GM19438 (cell line): ENCODE measurements around the gene CREBL2.
"Not testable (repeated sequence)": the region's sequence is repeated elsewhere in the genome, so short reads cannot be mapped to it uniquely, and the experiment has no call there.

Source experiments
- ATAC-seq: cut with Tn5 transposase; IDR thresholded peaks from one replicate; pipeline ENCODE4 v1.9.1; 2021; ENCODE audit warnings: low read depth; ENCODE audit not compliant: unreplicated experiment

The CREBL2 gene

DNA sequence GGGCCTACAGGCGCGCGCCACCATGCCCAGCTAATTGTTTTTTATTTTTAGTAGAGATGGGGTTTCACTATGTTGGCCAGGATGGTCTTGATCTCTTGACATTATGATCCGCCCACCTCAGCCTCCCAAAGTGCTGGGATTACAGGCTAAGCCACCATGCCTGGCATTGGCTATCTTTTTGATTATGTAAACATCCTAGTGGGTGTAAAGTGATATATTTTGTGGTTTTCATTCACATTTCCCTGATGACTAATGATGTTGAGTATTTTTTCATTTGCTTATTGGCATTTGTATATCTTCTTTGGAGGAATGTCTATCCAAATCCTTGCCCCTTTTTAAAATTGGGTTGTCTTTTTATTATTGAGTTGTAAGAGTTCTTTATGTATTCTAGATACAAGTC, 16.3 kb downstream of the CREBL2 start:
- ATAC-seq, result no peak

DNA sequence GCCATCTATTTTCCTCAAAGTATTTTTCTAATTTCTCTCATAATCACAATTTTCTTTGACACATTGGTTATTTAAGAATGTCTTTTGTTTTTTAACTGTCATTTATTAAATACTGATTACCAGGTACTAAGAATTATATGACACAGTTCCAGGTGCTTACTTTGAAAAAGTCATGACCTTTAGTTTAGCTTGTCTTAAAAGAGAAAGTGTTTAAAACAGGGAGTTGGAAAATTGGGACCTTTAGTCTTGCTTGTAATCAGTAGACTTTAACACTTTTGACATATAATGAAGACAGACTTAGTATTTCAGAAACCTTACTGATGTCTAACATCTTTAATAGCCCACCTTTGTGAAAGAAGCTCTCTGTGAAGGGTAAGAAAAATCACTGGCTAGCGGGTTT, 19.2 kb downstream of the CREBL2 start:
- ATAC-seq, result no peak

DNA sequence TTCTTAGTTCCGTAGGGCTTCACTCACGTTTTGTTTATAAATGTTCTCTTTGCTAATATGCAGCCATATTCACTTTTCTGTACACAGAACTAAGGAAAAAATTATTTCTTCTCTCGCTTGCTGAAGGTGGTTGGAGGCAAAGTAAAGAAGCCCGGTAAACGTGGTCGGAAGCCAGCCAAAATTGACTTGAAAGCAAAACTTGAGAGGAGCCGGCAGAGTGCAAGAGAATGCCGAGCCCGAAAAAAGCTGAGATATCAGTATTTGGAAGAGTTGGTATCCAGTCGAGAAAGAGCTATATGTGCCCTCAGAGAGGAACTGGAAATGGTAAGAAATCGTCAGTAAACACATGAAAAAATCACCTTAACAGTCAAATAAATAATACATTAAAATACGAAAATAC, 24.0 kb downstream of the CREBL2 start:
- ATAC-seq, result no peak

DNA sequence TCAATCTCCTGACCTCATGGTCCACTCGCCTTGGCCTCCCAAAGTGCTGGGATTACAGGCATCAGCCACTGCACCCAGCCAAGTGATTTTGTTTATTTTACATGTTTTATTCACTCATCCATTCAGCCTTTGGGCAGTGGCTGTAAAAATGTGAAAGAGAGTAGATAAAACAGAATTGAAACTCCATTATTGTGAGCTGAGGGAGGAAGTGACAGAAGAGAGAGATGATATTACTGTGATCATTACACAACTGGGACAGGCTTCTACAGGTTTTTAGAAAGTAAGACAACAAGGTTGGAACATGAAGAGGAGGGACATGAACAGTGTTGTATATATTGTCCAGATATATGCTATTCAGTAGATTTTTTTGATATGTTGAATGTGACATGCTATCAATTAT, 25.0 kb downstream of the CREBL2 start:
- no peak for ATAC-seq

DNA sequence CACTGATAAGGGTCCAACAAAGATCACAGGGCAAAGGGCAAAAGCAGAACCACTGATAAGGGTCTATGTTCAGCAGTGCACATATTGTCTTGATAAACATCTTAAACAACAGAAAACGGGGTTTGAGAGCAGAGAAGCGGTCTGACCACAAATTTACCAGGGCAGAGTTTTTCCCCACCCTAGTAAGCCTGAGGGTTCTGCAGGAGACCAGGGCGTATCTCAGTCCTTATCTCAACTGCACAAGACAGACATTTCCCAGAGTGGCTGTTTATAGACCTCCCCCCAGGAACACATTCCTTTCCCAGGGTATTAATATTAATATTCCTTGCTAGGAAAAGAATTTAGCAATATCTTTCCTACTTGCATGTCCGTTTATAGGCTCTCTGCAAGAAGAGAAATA, 28.3 kb downstream of the CREBL2 start:
- ATAC-seq, result not testable (repeated sequence)

DNA sequence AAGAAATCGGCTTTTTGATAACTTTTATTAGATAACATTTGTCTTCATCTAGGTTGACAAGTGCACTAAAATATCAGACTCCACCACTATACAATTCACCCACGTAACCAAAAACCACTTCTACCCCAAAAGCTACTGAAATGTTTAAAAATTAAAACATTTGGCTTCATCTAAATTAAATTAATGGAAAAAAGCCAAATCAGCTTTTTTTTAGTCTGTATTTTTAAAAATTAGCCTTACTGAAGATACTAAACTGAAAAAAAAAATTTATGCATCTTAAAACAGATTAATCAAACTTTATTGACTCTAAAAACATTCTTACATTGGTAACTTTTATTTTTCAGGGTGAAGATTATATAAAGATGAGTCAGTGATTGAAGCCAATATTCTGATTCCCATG, 30.0 kb downstream of the CREBL2 start:
- ATAC-seq, result no peak

DNA sequence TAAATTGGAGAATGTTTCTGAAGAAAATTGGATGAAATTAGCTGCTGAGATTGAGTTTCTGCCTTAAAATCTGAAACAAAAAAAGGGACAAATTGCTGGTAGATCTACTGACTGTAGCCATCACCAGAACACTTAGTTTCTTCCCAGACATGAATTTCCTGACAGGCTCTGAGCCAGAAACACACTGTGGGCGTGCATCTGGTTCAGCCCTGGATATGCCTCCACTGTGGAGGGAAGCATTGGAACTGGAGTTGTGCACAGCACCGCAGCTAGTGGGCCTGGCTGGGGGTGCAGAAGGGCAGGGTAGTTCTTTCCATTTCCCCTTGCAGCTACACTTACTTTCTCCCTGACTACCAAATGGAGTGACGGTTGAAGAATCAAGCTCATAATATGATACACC, 31.2 kb downstream of the CREBL2 start:
- no peak for ATAC-seq

DNA sequence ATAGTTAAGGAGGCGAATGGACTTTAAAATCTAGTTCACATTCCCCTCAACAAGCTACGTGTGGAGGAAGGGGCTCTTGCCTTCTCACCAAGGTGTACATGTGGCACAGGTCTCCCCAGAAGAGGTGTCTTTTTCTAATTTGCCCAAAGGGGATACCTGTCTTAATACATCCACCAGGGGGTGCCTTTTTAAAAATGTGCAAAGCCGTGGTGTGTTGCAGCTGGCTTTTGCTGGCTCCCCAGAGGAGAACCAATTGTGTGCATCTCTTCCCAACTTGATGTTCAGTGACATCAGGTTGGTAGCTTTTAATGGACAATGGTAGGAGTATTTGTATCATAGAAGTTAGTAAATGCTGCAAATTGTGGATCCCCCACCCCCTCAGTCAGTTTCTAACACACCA, 33.8 kb downstream of the CREBL2 start:
- ATAC-seq, result peak; percentile 60

DNA sequence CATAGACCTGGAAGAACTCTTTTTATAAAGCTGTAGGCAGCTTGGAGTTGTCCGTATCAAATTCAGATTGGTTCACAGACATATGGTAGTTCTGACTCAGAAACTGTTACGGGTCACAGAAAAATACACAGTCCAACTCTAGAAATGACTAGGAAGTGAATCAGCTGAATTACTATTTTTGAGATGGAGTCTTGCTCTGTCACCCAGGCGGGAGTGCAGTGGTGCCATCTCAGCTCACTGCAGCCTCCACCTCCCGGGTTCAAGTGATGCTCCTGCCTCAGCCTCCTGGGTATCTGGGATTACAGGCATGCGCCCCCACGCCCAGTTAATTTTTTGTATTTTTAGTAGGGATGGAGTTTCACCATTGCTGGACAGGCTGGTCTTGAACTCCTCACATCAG, 34.3 kb downstream of the CREBL2 start:
- ATAC-seq, result peak; percentile 74

DNA sequence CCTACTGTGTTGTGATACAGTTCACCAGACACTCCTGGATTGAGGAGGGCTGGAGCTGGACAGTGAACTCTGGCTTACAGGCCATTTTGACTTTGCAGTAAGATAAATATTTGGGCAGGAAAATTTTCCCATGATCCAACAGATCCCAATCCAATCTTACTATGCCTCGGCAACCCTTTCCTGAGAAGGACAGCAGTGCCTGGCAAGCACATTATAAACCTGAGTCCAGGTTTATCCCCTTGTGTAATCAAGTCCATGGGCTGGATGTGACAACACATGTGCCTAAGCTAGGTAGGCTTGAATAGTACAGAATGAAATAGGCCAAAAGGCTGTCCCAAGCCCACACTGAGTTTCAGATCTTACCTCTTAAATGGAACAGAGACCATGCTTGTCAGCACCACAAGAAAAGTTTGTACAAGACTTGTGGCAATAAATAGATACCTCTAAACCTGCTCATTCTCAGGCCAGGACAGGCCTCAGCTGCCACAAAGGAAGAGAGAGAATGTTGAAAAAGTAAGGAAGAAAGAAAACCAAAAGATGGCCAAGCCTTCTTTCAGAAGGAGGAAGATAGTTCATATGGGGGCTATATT, 34.9 kb downstream of the CREBL2 start:
- no peak for ATAC-seq

DNA sequence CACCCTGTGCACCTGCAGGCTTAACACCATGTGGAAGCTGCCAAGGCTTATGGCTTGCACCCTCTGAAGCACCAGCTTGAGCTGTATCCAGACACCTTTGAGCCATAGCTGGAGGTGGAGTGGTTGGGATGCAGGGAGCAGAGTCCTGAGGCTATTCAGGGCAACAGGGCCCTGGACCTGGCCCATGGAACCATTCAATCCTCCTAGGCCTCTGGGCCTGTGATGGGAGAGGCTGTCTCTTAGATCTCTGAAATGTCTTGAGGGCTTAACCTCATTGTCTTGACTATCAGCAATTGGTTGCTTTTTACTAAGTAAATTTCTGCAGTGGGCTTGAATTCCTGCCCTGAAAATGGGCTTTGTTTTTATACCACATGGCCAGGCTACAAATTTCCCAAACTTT, 36.6 kb downstream of the CREBL2 start:
- no peak for ATAC-seq

DNA sequence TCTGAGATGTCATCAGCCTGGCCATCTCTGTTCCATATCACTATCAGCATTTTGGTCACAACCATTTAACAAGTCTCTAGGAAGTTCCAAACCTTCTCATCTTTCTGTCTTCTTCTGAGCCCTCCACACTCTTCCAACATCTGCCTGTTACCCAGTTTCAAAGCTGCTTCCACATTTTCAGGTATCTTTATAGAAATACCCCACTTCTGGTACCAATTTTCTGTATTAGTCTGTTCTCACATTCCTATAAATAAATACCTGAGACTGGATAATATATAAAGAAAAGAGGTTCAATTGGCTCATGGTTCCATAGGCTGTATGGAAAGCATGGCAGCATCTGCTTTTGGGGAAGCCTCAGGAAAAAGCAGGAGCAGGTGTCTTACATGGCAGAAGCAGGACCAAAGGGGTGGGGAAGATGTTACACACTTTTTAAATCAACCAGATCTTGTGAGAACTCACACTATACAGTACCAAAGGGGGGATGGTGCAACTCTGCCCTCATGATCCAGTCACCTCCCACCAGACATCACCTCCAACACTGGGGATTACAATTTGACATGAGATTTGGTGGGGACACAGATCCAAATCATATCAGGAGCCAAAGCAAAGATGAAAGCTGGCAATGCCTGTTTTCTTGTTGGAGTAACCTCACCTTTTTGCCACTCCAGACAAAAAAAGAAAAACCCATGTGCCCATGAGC, 37.4 kb downstream of the CREBL2 start:
- ATAC-seq, result no peak

DNA sequence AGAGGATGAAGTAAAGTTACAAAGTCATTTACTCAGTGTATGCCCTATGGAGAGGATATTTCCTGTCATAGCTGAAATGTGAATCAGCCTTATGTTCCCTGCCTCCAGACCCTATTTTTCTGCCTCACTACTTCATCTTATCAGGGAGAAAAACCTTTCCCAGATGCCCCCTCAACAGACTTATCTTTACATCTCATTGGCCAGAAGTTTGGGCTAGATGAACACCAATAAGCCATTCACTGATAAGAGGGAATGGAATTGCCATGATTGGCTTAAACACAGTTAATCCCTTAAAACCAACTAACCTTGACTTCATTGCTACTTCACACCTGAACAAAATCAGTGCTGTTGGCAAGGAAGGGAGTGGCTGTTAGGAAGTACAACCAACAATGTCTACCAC, 40.1 kb downstream of the CREBL2 start:
- no peak for ATAC-seq

DNA sequence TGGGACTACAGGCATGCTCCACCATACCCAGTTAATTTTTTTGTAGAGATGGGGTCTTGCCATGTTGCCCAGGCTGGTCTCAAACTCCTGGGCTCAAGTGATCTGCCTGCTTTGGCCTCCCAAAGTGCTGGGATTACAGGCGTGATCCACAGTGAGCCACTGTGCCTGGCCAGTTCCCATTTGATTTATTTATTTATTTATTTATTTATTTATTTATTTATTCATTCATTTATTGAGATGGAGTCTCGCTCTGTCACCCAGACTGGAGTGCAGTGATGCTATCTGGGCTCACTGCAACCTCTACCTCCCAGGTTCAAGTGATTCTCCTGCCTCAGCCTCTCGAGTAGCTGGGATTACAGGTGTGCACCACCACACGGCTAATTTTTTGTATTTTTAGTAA, 41.0 kb downstream of the CREBL2 start:
- not testable (repeated sequence) for ATAC-seq

DNA sequence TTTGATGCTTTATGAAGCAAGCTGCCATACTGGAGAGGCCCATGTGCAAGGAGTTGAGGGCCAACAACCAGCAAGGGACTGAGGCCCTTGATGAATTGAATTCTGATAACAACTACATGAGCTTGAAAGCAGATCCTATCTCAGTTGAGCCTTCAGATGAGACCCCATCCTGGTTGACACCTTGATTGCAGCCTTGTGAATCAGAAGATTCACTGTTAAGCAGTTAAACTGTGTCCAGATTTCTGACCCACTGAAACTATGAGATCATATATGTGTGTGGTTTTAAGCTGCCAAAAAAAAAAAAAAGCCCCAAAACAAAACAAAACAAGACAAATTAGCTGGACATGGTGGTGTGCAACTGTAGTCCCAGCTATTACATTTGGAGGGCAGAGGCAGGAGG, 42.2 kb downstream of the CREBL2 start:
- no peak for ATAC-seq

DNA sequence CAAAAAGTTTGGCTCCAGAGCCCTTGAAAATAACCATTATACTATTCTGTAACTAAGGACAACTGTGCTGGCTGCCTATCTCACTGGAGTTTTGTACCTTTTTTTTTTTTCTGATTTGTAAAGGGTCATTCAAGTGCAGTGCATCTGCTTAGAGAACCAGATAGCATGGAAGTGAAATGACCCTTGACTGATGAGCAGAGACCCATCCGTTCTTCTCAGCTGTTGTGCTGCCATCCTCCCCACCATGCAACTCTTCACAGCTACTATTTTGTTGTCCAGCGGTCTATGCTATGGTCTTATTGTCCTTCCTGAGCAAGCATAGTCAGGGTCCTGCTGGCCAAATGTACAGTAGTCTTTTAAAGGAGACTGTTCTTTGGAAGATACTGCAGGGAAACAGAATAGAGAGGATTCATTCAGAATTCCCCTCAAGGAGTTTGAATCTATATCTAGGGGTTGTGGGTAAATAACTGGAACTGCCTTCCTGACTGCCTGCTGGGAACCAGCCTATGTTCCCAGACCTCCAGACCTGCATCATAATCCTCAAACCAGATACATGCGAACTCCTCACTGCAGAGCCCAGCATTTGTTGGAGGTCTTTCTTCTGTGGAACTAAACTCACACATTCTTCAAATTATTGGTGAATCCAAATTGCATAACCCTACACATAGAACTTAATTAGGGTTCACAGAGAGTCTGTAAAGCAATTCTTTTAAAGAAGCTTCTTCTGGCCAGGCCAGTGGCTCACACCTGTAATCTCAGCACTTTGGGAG, 43.2 kb downstream of the CREBL2 start:
- no peak for ATAC-seq

DNA sequence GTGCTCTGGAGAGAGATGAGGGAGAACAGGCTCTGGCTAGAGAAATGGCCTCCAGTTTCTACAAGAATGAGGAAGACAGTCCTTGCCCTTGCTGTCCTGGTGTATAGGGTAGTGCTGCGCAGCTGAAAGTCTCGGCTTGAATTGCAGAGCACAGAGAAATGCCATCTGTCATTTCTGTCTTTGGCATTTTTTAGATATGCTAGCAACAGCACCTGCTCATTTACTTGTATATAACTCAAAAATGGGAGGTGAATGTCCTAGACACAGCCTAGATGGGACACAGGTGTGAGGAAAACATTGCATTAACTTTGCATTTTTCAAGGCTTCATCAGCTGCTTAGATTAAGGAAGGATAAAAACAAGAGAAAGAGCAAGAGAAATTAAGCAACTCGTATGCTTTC, 48.5 kb downstream of the CREBL2 start:
- no peak for ATAC-seq

DNA sequence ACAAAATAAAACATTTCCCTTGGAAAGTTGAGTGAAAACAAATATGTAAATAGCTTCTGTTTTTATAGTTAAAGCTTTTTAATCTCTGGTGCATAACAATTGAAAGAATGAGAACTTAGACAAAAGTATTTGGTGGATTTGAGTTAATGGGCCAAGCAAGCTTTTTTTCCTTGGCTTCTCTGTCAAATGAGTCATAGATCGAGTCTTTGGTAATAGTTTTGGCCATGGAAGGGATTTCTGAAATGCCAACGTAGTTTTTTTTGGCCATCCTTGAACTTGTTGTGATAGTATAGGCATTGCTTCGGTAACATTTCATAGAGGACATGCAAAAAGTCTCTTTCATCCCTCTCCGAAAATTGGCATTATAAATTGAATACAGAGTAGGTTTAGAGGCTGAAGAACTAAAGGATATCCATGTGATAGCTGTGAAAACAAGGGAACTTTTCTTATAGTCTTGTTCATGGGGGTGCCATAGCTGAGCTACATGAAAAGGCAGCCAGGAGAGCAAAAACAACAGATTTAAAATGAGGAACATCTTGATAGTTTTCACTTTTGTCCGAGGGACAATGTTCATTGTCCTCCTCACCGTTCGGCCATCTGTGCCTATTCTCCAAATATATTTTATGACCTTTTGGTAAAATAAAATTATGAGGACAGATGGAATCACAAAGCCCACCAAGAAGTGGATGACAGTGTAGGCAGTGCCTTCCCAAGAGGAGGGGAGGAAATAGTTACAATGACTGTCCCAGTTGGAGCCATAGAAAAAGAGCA, 49.6 kb downstream of the CREBL2 start:
- ATAC-seq, result no peak

DNA sequence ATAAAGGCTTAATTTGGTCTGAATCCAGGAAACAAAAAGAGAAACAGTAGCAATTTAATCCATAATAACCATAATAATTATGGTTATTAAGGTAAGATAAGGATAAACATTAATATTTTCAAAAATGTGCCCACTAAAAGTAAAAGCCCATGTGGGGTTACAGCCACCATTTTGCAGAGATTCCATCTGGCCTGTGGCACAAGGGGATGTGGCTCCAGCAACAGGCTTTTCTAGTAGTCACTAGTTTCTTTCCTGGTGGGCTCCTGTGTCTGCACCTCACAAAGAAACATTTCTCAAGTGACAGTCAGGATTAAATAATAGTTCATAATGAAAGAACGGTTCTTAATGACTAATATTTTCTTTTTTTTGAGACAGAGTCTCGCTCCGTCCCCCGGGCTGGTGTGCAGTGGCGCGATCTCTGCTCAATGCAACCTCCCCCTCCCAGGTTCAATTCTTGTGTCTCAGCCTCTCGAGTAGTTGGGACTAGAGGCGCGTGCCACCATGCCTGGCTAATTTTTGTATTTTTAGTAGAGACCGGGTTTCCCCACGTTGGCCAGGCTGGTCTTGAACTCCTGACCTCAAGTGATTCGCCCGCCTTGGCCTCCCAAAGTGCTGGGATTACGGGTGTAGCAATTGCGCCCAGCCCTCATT, 52.1 kb downstream of the CREBL2 start:
- ATAC-seq, result no peak

DNA sequence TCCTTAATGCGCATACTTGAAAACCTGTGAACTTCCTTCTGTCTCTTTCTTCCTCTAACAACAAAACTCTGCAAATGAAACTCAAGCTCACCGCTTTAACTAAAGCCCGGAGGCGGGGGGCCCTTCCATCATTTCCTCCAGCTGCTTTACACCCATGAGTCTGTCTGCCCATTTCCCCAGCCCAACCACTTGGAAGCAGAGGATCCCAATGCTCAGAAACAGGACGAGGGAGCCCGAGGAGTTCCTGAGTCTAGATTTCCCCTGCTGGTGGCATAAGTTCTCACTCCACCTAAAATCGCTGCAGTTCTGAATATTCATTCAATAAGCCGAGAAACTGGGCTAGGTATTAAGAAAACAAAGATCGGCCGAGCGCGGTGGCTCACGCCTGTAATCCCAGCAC, 53.5 kb downstream of the CREBL2 start:
- no peak for ATAC-seq

DNA sequence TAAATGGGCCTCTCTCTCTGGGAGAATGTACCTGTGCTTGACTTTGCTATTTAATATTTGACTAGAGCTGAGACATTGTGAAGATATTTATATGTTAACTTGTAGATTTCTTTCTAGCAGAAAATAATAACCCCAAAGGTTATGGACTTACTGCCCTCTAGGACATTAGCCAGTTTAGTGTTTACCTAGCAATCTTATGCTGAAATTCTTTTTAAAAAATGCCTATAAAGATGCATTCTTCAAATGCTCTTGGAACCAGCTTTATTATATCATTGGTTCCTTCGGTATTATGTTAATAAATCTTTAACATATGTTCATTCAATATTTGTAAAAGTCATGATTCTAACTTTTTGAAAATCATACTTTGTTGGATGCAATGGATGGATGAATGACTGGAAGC, 56.3 kb downstream of the CREBL2 start:
- no peak for ATAC-seq
